ENCODE measurements around the gene AAK1. TPM values are rescaled to one million over a fixed set of nuclear protein-coding genes. Genes with fewer than 3 reads are reported as not detected.
"Not testable (repeated sequence)": the region's sequence is repeated elsewhere in the genome, so short reads cannot be mapped to it uniquely, and the experiment has no call there.

The AAK1 gene
- polyA plus RNA-seq, 1 experiment: 23.3 TPM

- no peak for DNase-seq (ENCODE audit: low read depth)
- H3K4me3 ChIP-seq (ENCODE audit: low read depth, low read length): no peak overlapping the region
- ChIA-PET CTCF (interaction anchor here (0.6 to 1.9 kb wide), 2 partner anchors 118 to 243 kb away, joined by 3 read pairs; partner anchors contain the start of gene NFU1), POLR2A (no interaction called here)
- TF ChIP-seq CTCF (IDR thresholded peaks at IDR 0.05; ENCODE audit: insufficient read depth, low read depth, low read length): no peak
- no peaks in the 10 kb centered on the region for H3K27me3 ChIP-seq (ENCODE audit: control insufficient read depth, insufficient read depth, low read length)
- no peaks in the 10 kb centered on the region for H3K36me3 ChIP-seq (ENCODE audit: control insufficient read depth, insufficient read depth, low read length)
These were observed 36.6 kb upstream of the AAK1 start for GRCh38 chr2:69680001-69680675.

GRCh38 chr2:69677914-69678313 is 34.4 kb upstream of the AAK1 start:
- ChIA-PET POLR2A (no interaction called here), CTCF (no interaction called here)
- Histone ChIP-seq H3K27me3 (ENCODE audit: control insufficient read depth, insufficient read depth, low read length) (no peaks in the 10 kb centered on the region), H3K36me3 (ENCODE audit: control insufficient read depth, insufficient read depth, low read length) (no peaks in the 10 kb centered on the region), H3K4me3 (ENCODE audit: low read depth, low read length) (no peak overlapping the region)
- no peak for DNase-seq (ENCODE audit: low read depth)
- TF ChIP-seq CTCF (IDR thresholded peaks at IDR 0.05; ENCODE audit: insufficient read depth, low read depth, low read length): no peak

GRCh38 chr2:69676146-69676545 is 32.6 kb upstream of the AAK1 start:
- H3K4me3 ChIP-seq (ENCODE audit: low read depth, low read length): no peak overlapping the region
- TF ChIP-seq CTCF (IDR thresholded peaks at IDR 0.05; ENCODE audit: insufficient read depth, low read depth, low read length): no peak
- POLR2A ChIA-PET: no interaction called here
- CTCF ChIA-PET: no interaction called here
- no peaks in the 10 kb centered on the region for H3K36me3 ChIP-seq (ENCODE audit: control insufficient read depth, insufficient read depth, low read length)
- H3K27me3 ChIP-seq (ENCODE audit: control insufficient read depth, insufficient read depth, low read length): no peaks in the 10 kb centered on the region
- no peak for DNase-seq (ENCODE audit: low read depth)

- H3K27me3 ChIP-seq (ENCODE audit: control insufficient read depth, insufficient read depth, low read length): no peaks in the 10 kb centered on the region
- no peak for DNase-seq (ENCODE audit: low read depth)
- ChIA-PET CTCF (interaction anchor here (0.9 kb wide), 1 partner anchor 10 kb away, joined by 3 read pairs; no protein-coding TSS in a partner anchor), POLR2A (no interaction called here)
- H3K36me3 ChIP-seq (ENCODE audit: control insufficient read depth, insufficient read depth, low read length): no peaks in the 10 kb centered on the region
- H3K4me3 ChIP-seq (ENCODE audit: low read depth, low read length): no peak overlapping the region
- TF ChIP-seq CTCF (IDR thresholded peaks at IDR 0.05; ENCODE audit: insufficient read depth, low read depth, low read length): no peak
These were observed 30.8 kb upstream of the AAK1 start for GRCh38 chr2:69674316-69674670.

- H3K36me3 ChIP-seq (ENCODE audit: control insufficient read depth, insufficient read depth, low read length); H3K4me3 ChIP-seq (ENCODE audit: low read depth, low read length); H3K27me3 ChIP-seq (ENCODE audit: control insufficient read depth, insufficient read depth, low read length); CTCF ChIA-PET; POLR2A ChIA-PET; DNase-seq (ENCODE audit: low read depth): not testable (repeated sequence)
These were observed 29.6 kb upstream of the AAK1 start for GRCh38 chr2:69673098-69673497.

- Histone ChIP-seq H3K27me3 (ENCODE audit: control insufficient read depth, insufficient read depth, low read length) (no peaks in the 10 kb centered on the region), H3K36me3 (ENCODE audit: control insufficient read depth, insufficient read depth, low read length) (no peaks in the 10 kb centered on the region), H3K4me3 (ENCODE audit: low read depth, low read length) (no peak overlapping the region)
- POLR2A ChIA-PET: no interaction called here
- DNase-seq (ENCODE audit: low read depth): no peak
- TF ChIP-seq CTCF (IDR thresholded peaks at IDR 0.05; ENCODE audit: insufficient read depth, low read depth, low read length): no peak
- CTCF ChIA-PET: no interaction called here
These were observed 26.1 kb upstream of the AAK1 start for GRCh38 chr2:69669666-69670065.

Measured in BJ (cell line).